Calu3 (cell line): Measurements from ENCODE around the gene RMP24.
A peak's percentile ranks its signal among the peaks of the same experiment; 100 is the strongest.

Source experiments
- BruUV-seq: library from RNA; stranded (reverse); fragments of 400-500 nt; replicated peaks from 2 replicates; lab custom pipeline; 2021; lab: Mats Ljungman, UMichigan
- CTCF ChIA-PET: fragments of 300-600 bp; sonication (Branson Sonifier 250); formaldehyde crosslinking; loops from one replicate; lab custom pipeline; 2022; ENCODE audit warnings: antibody characterized with exemption; lab: Charles Lee
- DNase-seq: peaks from one replicate; pipeline ENCODE4 v3.0.0; 2022
- H3K27ac Mint-ChIP-seq: one replicate; pipeline ENCODE4 v1.8.0; 2022; ENCODE audit warnings: mixed read lengths; ENCODE audit not compliant: unreplicated experiment
- H3K27me3 Mint-ChIP-seq: one replicate; pipeline ENCODE4 v1.8.0; 2022; ENCODE audit warnings: mixed read lengths; ENCODE audit not compliant: unreplicated experiment
- H3K36me3 Mint-ChIP-seq: one replicate; pipeline ENCODE4 v1.8.0; 2022; ENCODE audit warnings: mild to moderate bottlenecking, moderate library complexity, mixed read lengths; ENCODE audit not compliant: insufficient read depth, unreplicated experiment
- H3K4me1 Mint-ChIP-seq: one replicate; pipeline ENCODE4 v1.8.0; 2022; ENCODE audit warnings: mild to moderate bottlenecking, low read depth, mixed read lengths; ENCODE audit not compliant: unreplicated experiment
- H3K4me3 Mint-ChIP-seq: one replicate; pipeline ENCODE4 v1.8.0; 2022; ENCODE audit warnings: mild to moderate bottlenecking, low read depth, moderate library complexity, mixed read lengths; ENCODE audit not compliant: unreplicated experiment
- H3K9me3 Mint-ChIP-seq: one replicate; pipeline ENCODE4 v1.8.0; 2022; ENCODE audit warnings: low read depth, mixed read lengths; ENCODE audit not compliant: unreplicated experiment
- CTCF ChIP-seq: fragments of 200-600 bp; IDR thresholded peaks from one replicate; pipeline ENCODE4 v1.8.0; 2022; ENCODE audit warnings: antibody characterized with exemption; ENCODE audit not compliant: unreplicated experiment
- intact Hi-C: fragments of 100-400 bp; cut with micrococcal nuclease; formaldehyde crosslinking; loops from one replicate; pipeline ENCODE4 v1.10.0; 2022; ENCODE audit not compliant: unreplicated experiment

Gene RMP24

GRCh38 chr18:35972197-35973000 lies at the start of gene RMP24:
Gene RMP24 (plus strand): TSS chr18:35972679.
- Mint-ChIP-seq H3K4me1 (peaks cover 12% of the 10 kb centered on the region), H3K4me3 (peak within 1 kb of the TSS; percentile 87), H3K27ac (peak within 1 kb of the TSS; percentile 81), H3K27me3 (no peaks in the 10 kb centered on the region), H3K9me3 (no peaks in the 10 kb centered on the region), H3K36me3 (peaks cover 30% of the 10 kb centered on the region)
- intact Hi-C loops = no loop called here
- BruUV-seq = no TSS peak
- CTCF ChIA-PET = interaction anchor here (0.7 to 1.1 kb wide), 6 partner anchors 34 to 743 kb away, joined by 3 to 4 read pairs (median 3); no protein-coding TSS in a partner anchor
- no peak for TF ChIP-seq CTCF
- DNase-seq = peak; percentile 94

GRCh38 chr18:35923939-35924684 lies 48.4 kb upstream of the RMP24 start:
- Mint-ChIP-seq H3K27ac (no peak overlapping the region), H3K27me3 (peaks cover 51% of the 10 kb centered on the region), H3K9me3 (no peaks in the 10 kb centered on the region), H3K4me1 (no peaks in the 10 kb centered on the region), H3K4me3 (no peak overlapping the region), H3K36me3 (no peaks in the 10 kb centered on the region)
- CTCF ChIA-PET = no interaction called here
- no peak for TF ChIP-seq CTCF
- DNase-seq = no peak
- BruUV-seq = no TSS peak
- intact Hi-C loops = no loop called here

GRCh38 chr18:35926884-35927283 lies 45.6 kb upstream of the RMP24 start:
- peaks cover 3% of the 10 kb centered on the region for H3K9me3 Mint-ChIP-seq
- no peaks in the 10 kb centered on the region for H3K4me1 Mint-ChIP-seq
- no peak overlapping the region for H3K4me3 Mint-ChIP-seq
- BruUV-seq = no TSS peak
- peaks cover 51% of the 10 kb centered on the region for H3K27me3 Mint-ChIP-seq
- DNase-seq = no peak
- intact Hi-C loops = no loop called here
- CTCF ChIA-PET = interaction anchor here (1.5 kb wide), 1 partner anchor 11 kb away, joined by 4 read pairs; no protein-coding TSS in a partner anchor
- H3K27ac Mint-ChIP-seq = no peak overlapping the region
- no peaks in the 10 kb centered on the region for H3K36me3 Mint-ChIP-seq
- TF ChIP-seq CTCF = no peak

DNA sequence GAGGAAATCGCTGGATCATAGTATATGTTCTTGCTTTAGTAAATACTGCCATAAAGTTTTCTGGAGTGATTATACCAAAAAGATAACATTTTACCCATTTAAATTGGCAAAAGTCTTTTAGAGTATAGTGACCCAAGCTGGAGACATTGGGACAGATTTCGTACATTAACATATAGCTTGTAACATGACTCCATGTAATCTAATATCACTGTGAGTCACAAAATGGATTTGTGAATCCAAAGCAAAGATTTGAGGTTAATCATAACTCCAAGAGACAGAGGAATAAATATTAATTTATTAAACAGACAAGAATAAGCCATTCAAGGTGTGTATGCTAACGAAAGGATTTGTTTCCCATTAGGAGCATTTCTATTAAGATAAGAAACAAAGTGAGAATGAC lies 45.0 kb upstream of the RMP24 start:
- Mint-ChIP-seq H3K36me3 (no peaks in the 10 kb centered on the region), H3K9me3 (peaks cover 3% of the 10 kb centered on the region), H3K4me3 (no peak overlapping the region), H3K27ac (no peak overlapping the region), H3K27me3 (peaks cover 46% of the 10 kb centered on the region), H3K4me1 (no peaks in the 10 kb centered on the region)
- TF ChIP-seq CTCF = no peak
- intact Hi-C loops = no loop called here
- no peak for DNase-seq
- CTCF ChIA-PET = interaction anchor here (1.5 kb wide), 1 partner anchor 11 kb away, joined by 4 read pairs; no protein-coding TSS in a partner anchor
- BruUV-seq = no TSS peak
